SIG-M5 treated with dmso at 0.1 percent for 504 hours (cell line): Measurements from ENCODE around the gene SNED1.

Experiments used
- DNase-seq: peaks from one replicate; lab custom pipeline; 2025; ENCODE audit not compliant: unreplicated experiment; lab: John Stamatoyannopoulos, UW

Gene SNED1

GRCh38 chr2:241020629-241021190 is 22.3 kb downstream of the SNED1 start:
- DNase-seq, result no peak

- no peak for DNase-seq
Measured at GRCh38 chr2:241025639-241026038, 27.2 kb downstream of the SNED1 start.

GRCh38 chr2:241029599-241030332 is 31.3 kb downstream of the SNED1 start:
- DNase-seq, result no peak

- DNase-seq, result no peak
Measured at GRCh38 chr2:241030333-241030680, 31.9 kb downstream of the SNED1 start.

- DNase-seq, result no peak
Measured at GRCh38 chr2:241030883-241031282, 32.5 kb downstream of the SNED1 start.

- no peak for DNase-seq
Measured at GRCh38 chr2:241031436-241032165, 33.2 kb downstream of the SNED1 start.

- no peak for DNase-seq
Measured at GRCh38 chr2:241033336-241033987, 35.0 kb downstream of the SNED1 start.

GRCh38 chr2:241033994-241034393 is 35.6 kb downstream of the SNED1 start:
- DNase-seq, result no peak

- DNase-seq, result no peak
Measured at GRCh38 chr2:241034490-241035141, 36.2 kb downstream of the SNED1 start.

- DNase-seq, result no peak
Measured at GRCh38 chr2:241035142-241035817, 36.9 kb downstream of the SNED1 start.

GRCh38 chr2:241035818-241036396 is 37.5 kb downstream of the SNED1 start:
- no peak for DNase-seq

GRCh38 chr2:241036397-241036963 is 38.1 kb downstream of the SNED1 start:
- DNase-seq, result no peak

GRCh38 chr2:241036964-241037421 is 38.6 kb downstream of the SNED1 start:
- no peak for DNase-seq

- DNase-seq, result no peak
Measured at GRCh38 chr2:241037498-241037897, 39.1 kb downstream of the SNED1 start.

- no peak for DNase-seq
Measured at GRCh38 chr2:241038374-241039180, 40.2 kb downstream of the SNED1 start.

GRCh38 chr2:241039416-241039815 is 41.0 kb downstream of the SNED1 start:
- DNase-seq, result no peak

- DNase-seq, result no peak
Measured at GRCh38 chr2:241040081-241040803, 41.8 kb downstream of the SNED1 start.

GRCh38 chr2:241041589-241042158 is 43.3 kb downstream of the SNED1 start:
- peak; percentile 52 for DNase-seq
